Esophagus muscularis mucosa (tissue), 3 donors: Measurements from ENCODE around the gene PLCD1.

ENCODE experiments used
- CTCF ChIP-seq, 3 experiments: fragments of 200-600 bp in 2 of 3; fragments of 450-650 bp in 1 of 3; sonication (generic) in 2 of 3; IDR thresholded peaks; one replicate each; pipeline ENCODE4 v1.5.1; 2017 to 2019; ENCODE audit warnings: antibody characterized with exemption in 3 of 3, mild to moderate bottlenecking in 2 of 3, moderate library complexity in 1 of 3
- POLR2A ChIP-seq: fragments of 450-650 bp; IDR thresholded peaks from one replicate; pipeline ENCODE4 v1.6.1; 2017; ENCODE audit warnings: antibody characterized with exemption, moderate library complexity, mild to moderate bottlenecking, low read depth

- TF ChIP-seq POLR2A (no peak), CTCF (IDR thresholded peaks at IDR 0.05) (no peak)
Measured at GRCh38 chr3:37987315-37987697, 42.1 kb downstream of the PLCD1 start.
